ENCODE results near the gene PLCD1. TPM values are rescaled to one million over a fixed set of nuclear protein-coding genes. Genes with fewer than 3 reads are reported as not detected.
A peak's percentile ranks its signal among the peaks of the same experiment; 100 is the strongest.

PLCD1 gene
- total RNA-seq, 1 experiment from 2014 or later = 27.1 TPM

DNA sequence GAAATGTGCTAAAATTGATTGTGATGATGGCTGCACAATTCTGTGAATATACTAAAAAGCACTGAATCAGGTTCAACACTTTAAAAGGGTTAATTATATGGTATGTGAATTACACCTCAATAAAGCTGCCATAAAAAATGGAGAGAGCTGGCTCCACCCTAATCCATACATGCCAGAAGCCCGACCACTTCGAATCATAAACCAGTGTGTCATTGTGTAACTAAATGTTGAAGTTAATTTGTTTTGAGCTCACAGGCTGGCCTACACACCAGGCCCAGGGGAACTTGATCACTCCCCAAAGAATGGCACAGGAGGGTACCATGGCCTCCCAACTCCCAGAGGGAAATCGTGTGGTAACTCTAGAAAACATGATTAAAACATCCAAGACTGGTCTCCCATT lies 14.0 kb downstream of the PLCD1 start:
- Histone ChIP-seq H3K27me3 (ENCODE audit: insufficient read depth, low read length) (no peaks in the 10 kb centered on the region), H3K23me2 (ENCODE audit: insufficient read length, low read depth, low read length, poor library complexity, severe bottlenecking) (no peaks in the 10 kb centered on the region), H3K18ac (ENCODE audit: insufficient read length, low read depth, low read length) (no peak overlapping the region), H3K9me3 (ENCODE audit: control insufficient read depth, low read depth, low read length) (no peaks in the 10 kb centered on the region), H2BK20ac (ENCODE audit: low read depth, low read length, poor library complexity, severe bottlenecking) (no peak overlapping the region), H3K4me1 (ENCODE audit: insufficient read depth, low read length) (no peaks in the 10 kb centered on the region), H3K14ac (ENCODE audit: insufficient read depth, low read length) (no peak overlapping the region), H3K23ac (ENCODE audit: insufficient read length, low read depth, low read length) (no peak overlapping the region), H4K5ac (ENCODE audit: insufficient read length, low read depth, low read length) (no peak overlapping the region), H2BK12ac (ENCODE audit: insufficient read length, low read depth, low read length) (no peak overlapping the region), H4K8ac (replicated peaks; ENCODE audit: insufficient read length, low read depth, low read length) (no peak overlapping the region), H2BK120ac (ENCODE audit: low read depth, low read length, poor library complexity, severe bottlenecking) (no peak overlapping the region), H3K79me1 (ENCODE audit: insufficient read depth, low read depth, low read length, poor library complexity, severe bottlenecking) (no peaks in the 10 kb centered on the region), H3K56ac (ENCODE audit: insufficient read length, low read depth, low read length) (no peak overlapping the region), H2BK5ac (ENCODE audit: insufficient read length, low read length) (no peak overlapping the region), H2AK5ac (ENCODE audit: insufficient read length, low read length) (no peak overlapping the region), H3K4me2 (ENCODE audit: insufficient read depth, insufficient read length, low read length) (no peak overlapping the region), H3T11ph (ENCODE audit: low read length) (no peak overlapping the region), H2BK15ac (ENCODE audit: low read depth, low read length) (no peak overlapping the region), H2AFZ (ENCODE audit: low read length) (no peak overlapping the region), H3K27ac (ENCODE audit: insufficient read length, low read depth, low read length) (no peak overlapping the region), H3K79me2 (ENCODE audit: insufficient read depth, low read length) (no peaks in the 10 kb centered on the region), H4K91ac (ENCODE audit: insufficient read length, low read depth, low read length) (no peak overlapping the region), H4K20me1 (ENCODE audit: control insufficient read depth, insufficient read depth, insufficient read length) (no peaks in the 10 kb centered on the region), H3K4ac (ENCODE audit: low read depth, low read length) (no peak overlapping the region), H3K9ac (ENCODE audit: extremely low read depth, insufficient read length, low read length) (no peak overlapping the region)
- Mint-ChIP-seq H3K27me3 (ENCODE audit: low read depth) (no peaks in the 10 kb centered on the region), H3K9me3 (no peaks in the 10 kb centered on the region), H3K27ac (peak overlapping the region in 1 of 3 experiments; percentile 57; a peak in 1 of 7 replicates), H3K4me1 (no peaks in the 10 kb centered on the region), H3K4me3 (no peak overlapping the region), H3K36me3 (ENCODE audit: insufficient read depth in 1 of 3, low read depth in 3 of 3) (peaks cover 5 to 39% (median 19%) of the 10 kb centered on the region in 3 experiments; a peak in 6 of 7 replicates)
- TF ChIP-seq CTCF (conservative IDR thresholded peaks at IDR 0.05) = no peak
- no peak for DNase-seq
- no CpG with 5 or more reads among the region's 3 CpGs for WGBS (ENCODE audit: extremely low coverage, insufficient read length, low lambda C conversion rate)

Data from H9 (cell line).